Measurements from ENCODE around the gene GPC3.

GPC3 gene

GRCh38 chrX:133670383-133670782, 315.0 kb downstream of the GPC3 start:
- no peak for DNase-seq

GRCh38 chrX:133669214-133669613, 316.2 kb downstream of the GPC3 start:
- DNase-seq, result no peak

- no peak for DNase-seq
Measured at GRCh38 chrX:133668225-133668931, 317.0 kb downstream of the GPC3 start.

GRCh38 chrX:133666256-133666655, 319.1 kb downstream of the GPC3 start:
- no peak for DNase-seq

- DNase-seq, result no peak
Measured at GRCh38 chrX:133661962-133662839, 323.2 kb downstream of the GPC3 start.

GRCh38 chrX:133660281-133660680, 325.1 kb downstream of the GPC3 start:
- DNase-seq, result no peak

GRCh38 chrX:133658293-133658911, 327.0 kb downstream of the GPC3 start:
- DNase-seq, result no peak

- no peak for DNase-seq
Measured at GRCh38 chrX:133655275-133656265, 329.8 kb downstream of the GPC3 start.

- no peak for DNase-seq
Measured at GRCh38 chrX:133654811-133655210, 330.6 kb downstream of the GPC3 start.

GRCh38 chrX:133653358-133653757, 332.0 kb downstream of the GPC3 start:
- DNase-seq, result no peak

- DNase-seq, result no peak
Measured at GRCh38 chrX:133652185-133652584, 333.2 kb downstream of the GPC3 start.

GRCh38 chrX:133650239-133650638, 335.2 kb downstream of the GPC3 start:
- DNase-seq, result no peak

- no peak for DNase-seq
Measured at GRCh38 chrX:133649651-133650050, 335.7 kb downstream of the GPC3 start.

GRCh38 chrX:133648594-133648993, 336.8 kb downstream of the GPC3 start:
- no peak for DNase-seq

GRCh38 chrX:133646719-133647116, 338.7 kb downstream of the GPC3 start:
- no peak for DNase-seq

GRCh38 chrX:133645977-133646718, 339.2 kb downstream of the GPC3 start:
- DNase-seq, result no peak

GRCh38 chrX:133645256-133645655, 340.1 kb downstream of the GPC3 start:
- no peak for DNase-seq

GRCh38 chrX:133640161-133641015, 345.0 kb downstream of the GPC3 start:
- DNase-seq, result no peak

GRCh38 chrX:133639726-133640125, 345.7 kb downstream of the GPC3 start:
- no peak for DNase-seq

- DNase-seq, result no peak
Measured at GRCh38 chrX:133638285-133638684, 347.1 kb downstream of the GPC3 start.

GRCh38 chrX:133637765-133638164, 347.6 kb downstream of the GPC3 start:
- DNase-seq, result no peak
